Progenitor cell of endocrine pancreas (in vitro differentiated cells): ENCODE measurements around the gene PLA2G2E. TPM values are rescaled to one million over a fixed set of nuclear protein-coding genes. Genes with fewer than 3 reads are reported as not detected.

Source experiments
- DNase-seq: peaks from one replicate; pipeline ENCODE4 v3.0.0; 2021; ENCODE audit warnings: low spot score; ENCODE audit not compliant: unreplicated experiment
- H3K27ac Mint-ChIP-seq: 2 replicates; pipeline ENCODE4 v1.8.0; 2021; ENCODE audit warnings: mild to moderate bottlenecking, moderate library complexity, mixed read lengths
- H3K27me3 Mint-ChIP-seq: 2 replicates; pipeline ENCODE4 v1.8.0; 2021; ENCODE audit warnings: mixed read lengths
- H3K36me3 Mint-ChIP-seq: 2 replicates; pipeline ENCODE4 v1.8.0; 2022; ENCODE audit warnings: mixed read lengths; ENCODE audit not compliant: insufficient read depth
- H3K4me1 Mint-ChIP-seq: 2 replicates; pipeline ENCODE4 v1.8.0; 2021; ENCODE audit warnings: low read depth, mixed read lengths
- H3K4me3 Mint-ChIP-seq: 2 replicates; pipeline ENCODE4 v1.8.0; 2021; ENCODE audit warnings: low read depth, mild to moderate bottlenecking, moderate library complexity, mixed read lengths
- H3K9me3 Mint-ChIP-seq: 2 replicates; pipeline ENCODE4 v1.8.0; 2021; ENCODE audit warnings: low read depth, mixed read lengths
- CTCF ChIP-seq: fragments of 200-600 bp; sonication (generic); IDR thresholded peaks from one replicate; pipeline ENCODE4 v1.5.0; 2021; ENCODE audit warnings: antibody characterized with exemption, mild to moderate bottlenecking; ENCODE audit not compliant: unreplicated experiment
- total RNA-seq: library from RNA; stranded (reverse); gene quantifications from 2 replicates; pipeline ENCODE4 v1.2.1, GENCODE V29; 2021

PLA2G2E gene
- total RNA-seq, 1 donor from 2014 or later = not detected

GRCh38 chr1:19923953-19924346 is 533 bp upstream of the PLA2G2E start:
- Mint-ChIP-seq H3K4me3 (no peak overlapping the region), H3K27ac (no peak overlapping the region), H3K4me1 (peaks cover 23% of the 10 kb centered on the region), H3K27me3 (peaks cover 5% of the 10 kb centered on the region), H3K36me3 (no peaks in the 10 kb centered on the region), H3K9me3 (peaks cover 6% of the 10 kb centered on the region)
- TF ChIP-seq CTCF = no peak
- no peak for DNase-seq

GRCh38 chr1:19922015-19922688 is 1.3 kb downstream of the PLA2G2E start:
- DNase-seq = no peak

GRCh38 chr1:19921310-19921709 is 2.1 kb downstream of the PLA2G2E start:
- H3K27me3 Mint-ChIP-seq = peaks cover 5% of the 10 kb centered on the region
- no peak overlapping the region for H3K4me3 Mint-ChIP-seq
- peaks cover 2% of the 10 kb centered on the region for H3K9me3 Mint-ChIP-seq
- H3K27ac Mint-ChIP-seq = no peak overlapping the region
- no peaks in the 10 kb centered on the region for H3K36me3 Mint-ChIP-seq
- TF ChIP-seq CTCF = no peak
- DNase-seq = no peak
- H3K4me1 Mint-ChIP-seq = peaks cover 9% of the 10 kb centered on the region

More at GRCh38 chr1:19922015-19922688, 1.3 kb downstream of the PLA2G2E start:
- Mint-ChIP-seq H3K27ac (no peak overlapping the region), H3K9me3 (peaks cover 6% of the 10 kb centered on the region), H3K4me1 (peaks cover 18% of the 10 kb centered on the region), H3K27me3 (peaks cover 5% of the 10 kb centered on the region), H3K4me3 (no peak overlapping the region), H3K36me3 (no peaks in the 10 kb centered on the region)
- TF ChIP-seq CTCF = no peak

GRCh38 chr1:19920132-19920710 is 3.2 kb downstream of the PLA2G2E start:
- no peak overlapping the region for H3K27ac Mint-ChIP-seq
- H3K9me3 Mint-ChIP-seq = no peaks in the 10 kb centered on the region
- H3K27me3 Mint-ChIP-seq = peaks cover 5% of the 10 kb centered on the region

GRCh38 chr1:19918057-19918456 is 5.4 kb downstream of the PLA2G2E start:
- H3K9me3 Mint-ChIP-seq = no peaks in the 10 kb centered on the region
- H3K27ac Mint-ChIP-seq = peak overlapping the region; percentile 74
- peaks cover 2% of the 10 kb centered on the region for H3K36me3 Mint-ChIP-seq
- peak; percentile 95 for TF ChIP-seq CTCF
- no peak overlapping the region for H3K4me3 Mint-ChIP-seq
- DNase-seq = peak; percentile 79
- H3K4me1 Mint-ChIP-seq = peaks cover 1% of the 10 kb centered on the region
- H3K27me3 Mint-ChIP-seq = peaks cover 5% of the 10 kb centered on the region

More at GRCh38 chr1:19920132-19920710, 3.2 kb downstream of the PLA2G2E start:
- Mint-ChIP-seq H3K4me3 (no peak overlapping the region), H3K36me3 (no peaks in the 10 kb centered on the region), H3K4me1 (peaks cover 2% of the 10 kb centered on the region)
- TF ChIP-seq CTCF = no peak
- no peak for DNase-seq
